ENCODE results near the gene LRTM1.
A peak's percentile ranks its signal among the peaks of the same experiment; 100 is the strongest.

The LRTM1 gene

DNA sequence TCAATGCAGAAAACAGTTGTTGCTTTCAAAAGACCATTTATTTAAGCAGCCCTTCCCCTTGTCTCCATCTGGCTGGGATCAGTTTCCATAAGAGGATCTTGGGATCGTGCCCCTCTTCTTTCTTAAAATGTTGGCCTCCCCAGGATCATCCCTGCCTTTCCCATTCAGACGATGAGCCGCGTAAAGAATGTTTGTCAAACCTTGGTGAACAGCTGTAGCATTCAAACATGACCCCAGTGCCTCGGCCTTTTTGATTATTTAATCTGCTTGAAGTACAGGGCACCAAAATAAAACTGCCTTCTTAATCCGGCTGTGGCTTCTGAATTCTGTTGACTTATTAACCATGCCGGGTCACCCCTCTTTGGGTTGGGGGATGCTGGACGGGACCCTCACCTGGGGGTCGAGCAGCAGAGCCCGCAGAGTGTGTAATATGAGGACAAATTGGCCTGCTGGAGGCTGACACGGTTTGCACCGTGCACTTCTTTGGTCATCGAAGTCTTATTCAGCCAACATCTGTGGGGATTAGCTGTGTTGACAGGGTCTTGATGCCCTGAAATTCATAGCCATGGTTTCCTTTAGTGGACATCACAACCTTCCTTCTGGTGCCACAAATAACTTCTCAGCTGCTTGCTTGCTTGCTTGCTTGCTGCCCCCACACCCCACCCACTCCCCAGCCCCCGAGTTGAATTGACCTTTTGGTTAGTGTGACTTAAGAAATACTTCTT is at the start of gene LRTM1:
Gene LRTM1, minus strand, starts transcription at position 14 of the 725 bp plus-strand sequence. CDS start 148 bp downstream, outside the sequence.
- no peak for DNase-seq

GRCh38 chr3:54977439-54977838 is 49.6 kb upstream of the LRTM1 start:
- no peak for DNase-seq

GRCh38 chr3:54970895-54971294 is 43.0 kb upstream of the LRTM1 start:
- DNase-seq = no peak

DNA sequence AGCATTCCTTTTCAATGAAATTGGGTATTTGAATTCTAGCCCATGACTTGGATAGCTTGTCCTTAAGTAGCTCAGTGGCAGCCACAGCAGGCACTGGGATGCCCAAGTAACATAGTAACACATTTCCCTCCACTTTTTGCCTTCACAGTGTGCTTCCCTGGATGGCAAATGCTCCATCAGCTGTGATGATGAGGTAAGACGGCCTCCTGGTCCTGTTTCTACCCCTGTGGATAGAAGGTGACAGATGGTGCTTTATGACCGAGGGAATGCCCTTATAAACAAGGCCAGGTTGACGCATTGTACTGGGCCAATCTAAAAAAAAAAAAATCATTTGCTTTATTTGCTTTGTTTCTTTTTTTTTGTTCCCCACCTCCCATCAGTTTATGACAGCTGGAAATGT is 41.8 kb upstream of the LRTM1 start:
- DNase-seq = no peak

DNA sequence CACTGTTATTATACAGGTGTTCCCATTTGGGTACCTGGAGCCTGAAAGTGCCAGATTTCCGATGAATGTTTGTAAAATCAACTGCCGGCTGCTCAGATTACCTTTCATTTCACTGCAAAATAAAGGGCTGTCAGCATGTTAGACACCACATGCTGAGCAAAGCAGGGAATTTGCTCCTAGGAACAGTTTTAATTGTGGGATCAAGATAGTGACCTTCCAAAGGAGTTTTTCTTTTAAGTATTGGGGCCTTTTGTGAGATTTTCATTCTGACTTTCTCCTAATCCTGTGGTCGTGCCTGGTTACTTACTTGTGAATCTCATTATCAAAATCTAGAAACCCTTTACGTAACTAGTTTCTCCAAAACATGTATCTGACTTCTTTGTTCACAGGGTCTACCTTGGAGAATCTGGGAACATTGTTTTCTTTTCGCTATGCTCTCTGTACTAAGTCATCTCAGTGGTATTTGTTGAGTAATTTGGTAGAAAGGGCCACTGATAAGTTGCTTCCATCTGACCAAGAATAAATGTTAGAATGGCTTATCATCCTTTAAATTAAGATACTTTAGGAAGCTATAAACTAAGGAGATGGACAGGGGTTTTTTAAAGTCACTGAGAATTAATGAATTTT is 40.8 kb upstream of the LRTM1 start:
- DNase-seq = no peak

GRCh38 chr3:54967731-54968161 is 39.9 kb upstream of the LRTM1 start:
- no peak for DNase-seq

- no peak for DNase-seq
Measured at GRCh38 chr3:54966979-54967378, 39.1 kb upstream of the LRTM1 start.

- no peak for DNase-seq
Measured at GRCh38 chr3:54965746-54966145, 37.9 kb upstream of the LRTM1 start.

DNA sequence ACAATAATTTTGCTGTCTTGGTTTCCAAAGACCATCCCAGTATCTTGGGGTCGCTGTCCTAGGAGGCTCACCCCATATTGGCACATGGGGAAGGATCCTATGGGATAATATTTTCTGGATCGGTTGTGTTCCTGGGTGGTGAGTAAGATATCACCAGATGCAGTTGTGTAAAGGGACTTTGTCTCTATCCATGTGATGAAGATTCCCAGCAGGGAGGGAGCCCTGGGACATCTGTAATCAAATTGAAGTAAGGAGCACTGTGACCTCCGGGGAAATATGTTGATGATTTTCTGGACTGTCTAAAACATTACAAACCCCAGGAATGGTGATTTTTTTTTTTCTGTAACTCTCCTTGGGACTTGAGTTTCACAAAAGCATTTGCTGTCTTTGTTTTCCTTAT is 36.2 kb upstream of the LRTM1 start:
- DNase-seq = no peak

DNA sequence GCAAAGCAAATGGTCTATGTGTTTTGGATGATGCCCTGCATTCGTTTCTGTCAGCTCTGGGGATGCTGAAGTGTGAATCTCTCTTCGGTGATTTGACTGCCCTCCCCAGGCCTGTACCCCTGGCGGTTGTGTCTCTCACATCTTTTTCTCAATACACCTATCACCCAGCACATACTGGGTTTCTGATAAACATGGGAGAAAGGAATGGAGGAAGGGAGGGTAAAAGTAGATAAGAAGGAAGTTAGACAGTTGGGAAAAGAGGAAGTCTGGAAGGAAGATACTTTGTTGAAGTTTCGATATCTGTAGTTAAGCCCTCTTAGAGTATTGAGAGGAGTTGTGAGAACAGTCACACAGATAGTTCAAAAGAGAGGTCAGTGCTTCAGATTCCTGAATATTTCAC is 35.8 kb upstream of the LRTM1 start:
- DNase-seq = no peak

GRCh38 chr3:54962200-54962599 is 34.3 kb upstream of the LRTM1 start:
- DNase-seq = no peak

DNA sequence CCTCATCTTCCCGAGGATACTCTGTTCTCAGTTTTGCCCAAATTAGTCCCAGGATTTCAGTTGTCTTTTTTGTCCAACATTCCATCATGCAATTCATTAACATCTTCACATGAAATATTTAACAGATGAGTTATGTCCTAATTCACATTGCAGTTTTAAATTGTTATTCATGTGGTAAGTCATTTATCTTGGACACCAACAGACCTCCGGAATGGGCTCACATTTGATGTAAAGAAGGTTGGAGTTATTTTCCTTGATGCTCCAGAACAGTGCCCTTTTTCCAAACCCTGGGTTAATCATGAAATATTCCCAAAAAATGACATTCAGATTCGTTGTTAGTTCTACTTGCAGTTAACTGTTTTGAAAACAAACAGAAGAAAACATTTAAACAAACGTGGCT is 32.8 kb upstream of the LRTM1 start:
- no peak for DNase-seq

DNA sequence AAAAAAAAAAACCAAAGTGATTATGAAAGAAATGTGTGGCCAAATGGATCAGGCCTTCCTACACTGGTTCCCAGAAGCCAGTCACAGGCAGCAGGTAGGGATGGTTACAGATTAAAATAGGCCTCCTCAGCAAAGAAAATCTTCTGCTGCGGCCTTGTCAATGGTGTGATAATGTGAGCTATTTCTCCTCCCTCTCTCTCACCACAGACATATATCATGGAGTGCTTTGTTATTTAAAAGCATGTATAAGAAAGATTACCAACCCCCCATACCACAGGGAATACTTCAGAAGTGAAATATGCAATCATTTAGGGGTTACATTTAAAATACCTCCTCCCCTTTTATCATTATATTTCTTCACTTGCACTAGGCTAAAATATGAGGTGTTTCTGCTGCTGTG is 32.2 kb upstream of the LRTM1 start:
- DNase-seq = no peak

DNA sequence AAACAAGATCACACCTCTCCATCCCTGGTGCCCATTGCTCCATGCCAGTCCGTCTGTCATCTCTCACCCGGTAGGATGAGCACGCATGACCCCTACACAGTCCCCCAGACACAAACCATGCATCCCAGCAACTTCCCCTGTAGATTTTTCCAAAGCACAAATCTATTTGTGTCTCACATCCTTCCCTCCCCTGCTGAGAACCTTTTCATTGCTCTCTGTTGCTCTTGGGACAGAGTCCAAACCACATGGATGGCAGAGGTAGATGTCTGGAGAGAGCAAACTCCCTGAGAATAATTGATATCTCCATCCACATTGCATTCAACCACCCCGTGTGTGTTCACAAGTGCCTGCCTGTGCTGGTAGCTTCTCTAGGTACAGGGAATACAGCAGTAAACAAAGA is 29.9 kb upstream of the LRTM1 start:
- no peak for DNase-seq

- no peak for DNase-seq
Measured at GRCh38 chr3:54955941-54956340, 28.1 kb upstream of the LRTM1 start.

- DNase-seq = no peak
Measured at GRCh38 chr3:54955496-54955895, 27.6 kb upstream of the LRTM1 start.

DNA sequence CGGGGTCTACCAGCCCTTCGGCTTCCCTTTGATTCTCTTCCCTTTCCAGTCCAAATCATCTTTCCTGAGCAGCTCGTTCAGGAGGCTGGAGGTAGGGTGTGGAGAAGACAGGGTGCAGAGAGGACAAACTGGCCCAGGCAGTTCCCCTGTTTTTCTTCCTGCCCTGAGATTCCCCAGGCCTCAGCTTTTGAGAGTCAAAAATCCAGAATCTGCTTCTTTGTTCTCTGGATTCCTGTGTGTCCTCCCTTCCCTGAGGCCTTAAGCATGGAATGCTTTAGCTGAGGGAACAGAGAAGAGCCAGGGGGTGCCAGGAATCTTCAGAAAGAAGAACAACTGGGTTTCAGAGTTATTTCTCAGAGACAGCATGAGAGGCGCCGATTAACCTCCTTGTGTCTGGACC is 26.7 kb upstream of the LRTM1 start:
- no peak for DNase-seq

DNA sequence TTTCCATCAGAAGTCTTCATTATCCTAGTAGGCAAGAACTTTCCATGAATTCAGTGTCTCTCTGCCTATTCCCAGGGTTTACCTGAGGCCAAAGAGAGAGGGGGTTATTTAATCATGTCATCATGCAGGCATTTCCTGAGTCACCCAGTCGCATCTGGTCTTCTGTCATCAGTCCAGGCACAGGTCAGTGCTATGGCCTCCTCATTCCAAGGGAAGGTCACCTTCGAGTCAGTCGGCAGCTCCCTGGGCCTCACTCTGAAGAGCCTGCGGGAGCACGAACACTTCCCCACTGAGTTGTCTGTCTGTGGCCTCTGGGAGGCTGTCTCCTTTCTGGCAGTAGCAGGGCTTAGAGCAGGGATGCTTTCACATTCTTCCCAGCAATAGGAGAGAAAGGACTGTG is 26.2 kb upstream of the LRTM1 start:
- no peak for DNase-seq

- peak; percentile 30 for DNase-seq
Measured at GRCh38 chr3:54951405-54951804, 23.5 kb upstream of the LRTM1 start.

- no peak for DNase-seq
Measured at GRCh38 chr3:54950391-54951003, 22.6 kb upstream of the LRTM1 start.

DNA sequence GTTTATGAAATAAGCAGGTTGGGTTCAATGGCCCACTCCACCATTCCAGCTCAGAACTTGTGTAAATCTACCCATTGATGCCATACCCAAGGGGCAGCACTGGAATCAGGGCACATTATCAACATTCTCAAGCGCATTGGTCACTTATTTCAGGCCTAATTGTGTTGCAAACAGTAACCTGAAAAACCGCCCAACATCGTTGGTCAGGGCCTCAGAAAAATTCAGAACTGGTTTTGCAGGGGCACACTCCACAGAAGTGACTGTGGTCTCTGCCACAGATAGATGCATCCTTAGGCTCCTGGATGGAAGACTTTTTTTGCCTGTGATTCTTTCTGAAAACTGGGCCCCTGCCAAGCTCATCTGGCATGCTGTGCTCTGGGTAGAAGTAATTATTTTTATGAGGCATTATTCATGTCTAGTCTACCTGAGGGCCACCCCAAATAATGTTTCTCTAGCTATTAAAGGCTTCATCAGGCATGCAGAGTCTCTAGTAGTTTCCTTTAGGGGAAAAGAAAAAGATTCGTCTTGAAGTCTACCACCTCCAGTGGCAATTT is 21.7 kb upstream of the LRTM1 start:
- no peak for DNase-seq

- DNase-seq = no peak
Measured at GRCh38 chr3:54941690-54942362, 14.0 kb upstream of the LRTM1 start.

GRCh38 chr3:54940971-54941370 is 13.1 kb upstream of the LRTM1 start:
- DNase-seq = no peak
